SJCRH30 (cell line): ENCODE measurements around the gene LPCAT1. TPM values are rescaled to one million over a fixed set of nuclear protein-coding genes. Genes with fewer than 3 reads are reported as not detected.
A peak's percentile ranks its signal among the peaks of the same experiment; 100 is the strongest.

ENCODE experiments used
- DNase-seq, 2 experiments: peaks; one replicate each; pipeline ENCODE4 v3.0.0-alpha.2; 2015 to 2020
- H3K27ac ChIP-seq: fragments of 250-450 bp; sonication (Bioruptor Pico); 2 replicates; pipeline ENCODE4 v1.5.1; 2020; ENCODE audit warnings: mild to moderate bottlenecking, moderate library complexity
- H3K27me3 ChIP-seq: fragments of 250-450 bp; sonication (Bioruptor Pico); 2 replicates; pipeline ENCODE4 v1.5.1; 2020; ENCODE audit warnings: mild to moderate bottlenecking, moderate library complexity
- H3K36me3 ChIP-seq: fragments of 250-450 bp; sonication (Bioruptor Pico); 2 replicates; pipeline ENCODE4 v1.5.1; 2020; ENCODE audit warnings: mild to moderate bottlenecking, moderate library complexity
- H3K4me1 ChIP-seq: fragments of 250-450 bp; sonication (Bioruptor Pico); 2 replicates; pipeline ENCODE4 v1.5.1; 2020; ENCODE audit warnings: mild to moderate bottlenecking, moderate library complexity
- H3K4me3 ChIP-seq: fragments of 250-450 bp; sonication (Bioruptor Pico); 2 replicates; pipeline ENCODE4 v1.5.1; 2020; ENCODE audit warnings: mild to moderate bottlenecking, moderate library complexity
- H3K9me3 ChIP-seq: fragments of 250-450 bp; sonication (Bioruptor Pico); replicated peaks from 2 replicates; pipeline ENCODE4 v1.5.1; 2020; ENCODE audit warnings: mild to moderate bottlenecking, moderate library complexity
- total RNA-seq: library from RNA; depleted of rRNA; stranded (reverse); fragments of >200 nt; shearing (Covaris generic); gene quantifications from 2 replicates; pipeline ENCODE4 v1.2.3, GENCODE V29; 2014

LPCAT1 gene
- total RNA-seq, 1 experiment from 2014 or later: 44.6 TPM

- Histone ChIP-seq H3K36me3 (no peaks in the 10 kb centered on the region), H3K4me3 (no peak overlapping the region), H3K27ac (no peak overlapping the region), H3K9me3 (no peaks in the 10 kb centered on the region), H3K4me1 (no peaks in the 10 kb centered on the region), H3K27me3 (no peaks in the 10 kb centered on the region)
- DNase-seq: no peak
These were observed 79.2 kb downstream of the LPCAT1 start for GRCh38 chr5:1444361-1445189.

GRCh38 chr5:1443991-1444360 lies 79.8 kb downstream of the LPCAT1 start:
- no peak for DNase-seq
- Histone ChIP-seq H3K27ac (no peak overlapping the region), H3K9me3 (no peaks in the 10 kb centered on the region), H3K27me3 (no peaks in the 10 kb centered on the region), H3K4me1 (no peaks in the 10 kb centered on the region), H3K4me3 (no peak overlapping the region), H3K36me3 (no peaks in the 10 kb centered on the region)

- no peaks in the 10 kb centered on the region for H3K36me3 ChIP-seq
- no peak for DNase-seq
- no peak overlapping the region for H3K27ac ChIP-seq
- H3K4me1 ChIP-seq: no peaks in the 10 kb centered on the region
- no peaks in the 10 kb centered on the region for H3K27me3 ChIP-seq
- H3K4me3 ChIP-seq: no peak overlapping the region
- H3K9me3 ChIP-seq: no peaks in the 10 kb centered on the region
These were observed 80.6 kb downstream of the LPCAT1 start for GRCh38 chr5:1443171-1443570.

GRCh38 chr5:1442222-1443145 lies 81.3 kb downstream of the LPCAT1 start:
- Histone ChIP-seq H3K4me1 (peaks cover 4% of the 10 kb centered on the region; the same call in 1 of the 2 replicates), H3K27me3 (no peaks in the 10 kb centered on the region), H3K27ac (no peak overlapping the region), H3K9me3 (no peaks in the 10 kb centered on the region), H3K4me3 (no peak overlapping the region), H3K36me3 (no peaks in the 10 kb centered on the region)
- no peak for DNase-seq

GRCh38 chr5:1441166-1441865 lies 82.4 kb downstream of the LPCAT1 start:
- H3K36me3 ChIP-seq: no peaks in the 10 kb centered on the region
- H3K27me3 ChIP-seq: no peaks in the 10 kb centered on the region
- H3K9me3 ChIP-seq: no peaks in the 10 kb centered on the region
- DNase-seq: no peak
- H3K4me1 ChIP-seq: peaks cover 4% of the 10 kb centered on the region; the same call in 1 of the 2 replicates
- H3K27ac ChIP-seq: no peak overlapping the region
- H3K4me3 ChIP-seq: no peak overlapping the region

- Histone ChIP-seq H3K9me3 (no peaks in the 10 kb centered on the region), H3K4me3 (no peak overlapping the region), H3K36me3 (no peaks in the 10 kb centered on the region), H3K27ac (no peak overlapping the region), H3K27me3 (no peaks in the 10 kb centered on the region), H3K4me1 (peaks cover 4% of the 10 kb centered on the region; the same call in 1 of the 2 replicates)
- DNase-seq: no peak
These were observed 83.7 kb downstream of the LPCAT1 start for GRCh38 chr5:1440098-1440493.

- DNase-seq: peak; percentile 17 to 29
- H3K36me3 ChIP-seq: no peaks in the 10 kb centered on the region
- H3K9me3 ChIP-seq: no peaks in the 10 kb centered on the region
- H3K27me3 ChIP-seq: no peaks in the 10 kb centered on the region
- H3K4me3 ChIP-seq: no peak overlapping the region
- peaks cover 4% of the 10 kb centered on the region; the same call in 1 of the 2 replicates for H3K4me1 ChIP-seq
- no peak overlapping the region for H3K27ac ChIP-seq
These were observed 84.2 kb downstream of the LPCAT1 start for GRCh38 chr5:1439388-1440097.

GRCh38 chr5:1438871-1439270 lies 84.9 kb downstream of the LPCAT1 start:
- Histone ChIP-seq H3K4me1 (peaks cover 4% of the 10 kb centered on the region; the same call in 1 of the 2 replicates), H3K27me3 (no peaks in the 10 kb centered on the region), H3K27ac (no peak overlapping the region), H3K9me3 (no peaks in the 10 kb centered on the region), H3K36me3 (no peaks in the 10 kb centered on the region), H3K4me3 (no peak overlapping the region)
- no peak for DNase-seq

- no peaks in the 10 kb centered on the region for H3K27me3 ChIP-seq
- DNase-seq: no peak
- no peaks in the 10 kb centered on the region for H3K36me3 ChIP-seq
- no peaks in the 10 kb centered on the region for H3K9me3 ChIP-seq
- H3K4me3 ChIP-seq: no peak overlapping the region
- peaks cover 4% of the 10 kb centered on the region; the same call in 1 of the 2 replicates for H3K4me1 ChIP-seq
- no peak overlapping the region for H3K27ac ChIP-seq
These were observed 85.7 kb downstream of the LPCAT1 start for GRCh38 chr5:1437876-1438559.

GRCh38 chr5:1437226-1437829 lies 86.4 kb downstream of the LPCAT1 start:
- Histone ChIP-seq H3K27me3 (no peaks in the 10 kb centered on the region), H3K36me3 (no peaks in the 10 kb centered on the region), H3K27ac (no peak overlapping the region), H3K9me3 (no peaks in the 10 kb centered on the region), H3K4me1 (peaks cover 4% of the 10 kb centered on the region; the same call in 1 of the 2 replicates), H3K4me3 (no peak overlapping the region)
- peak; percentile 44 to 46 for DNase-seq

GRCh38 chr5:1436681-1437080 lies 87.1 kb downstream of the LPCAT1 start:
- H3K4me3 ChIP-seq: no peak overlapping the region
- no peaks in the 10 kb centered on the region for H3K36me3 ChIP-seq
- no peak overlapping the region for H3K27ac ChIP-seq
- peaks cover 4% of the 10 kb centered on the region; the same call in 1 of the 2 replicates for H3K4me1 ChIP-seq
- H3K27me3 ChIP-seq: no peaks in the 10 kb centered on the region
- DNase-seq: no peak
- H3K9me3 ChIP-seq: no peaks in the 10 kb centered on the region

GRCh38 chr5:1436036-1436435 lies 87.7 kb downstream of the LPCAT1 start:
- Histone ChIP-seq H3K27ac (no peak overlapping the region), H3K4me1 (peaks cover 4% of the 10 kb centered on the region; the same call in 1 of the 2 replicates), H3K4me3 (no peak overlapping the region), H3K9me3 (no peaks in the 10 kb centered on the region), H3K36me3 (no peaks in the 10 kb centered on the region), H3K27me3 (no peaks in the 10 kb centered on the region)
- no peak for DNase-seq

GRCh38 chr5:1435369-1435768 lies 88.4 kb downstream of the LPCAT1 start:
- H3K36me3 ChIP-seq: no peaks in the 10 kb centered on the region
- H3K4me3 ChIP-seq: no peak overlapping the region
- peaks cover 4% of the 10 kb centered on the region; the same call in 1 of the 2 replicates for H3K4me1 ChIP-seq
- DNase-seq: no peak
- H3K27ac ChIP-seq: no peak overlapping the region
- no peaks in the 10 kb centered on the region for H3K27me3 ChIP-seq
- no peaks in the 10 kb centered on the region for H3K9me3 ChIP-seq
